NCI-H446 (cell line): ENCODE data around the gene LSM3.

Experiments used
- DNase-seq, 2 experiments: peaks; one replicate each; lab custom pipeline; 2025; lab: John Stamatoyannopoulos, UW

Gene LSM3

GRCh38 chr3:14241716-14242115, 63.1 kb downstream of the LSM3 start:
- DNase-seq = no peak

- no peak for DNase-seq
Measured at GRCh38 chr3:14242490-14243311, 64.1 kb downstream of the LSM3 start.

- no peak for DNase-seq
Measured at GRCh38 chr3:14243782-14244181, 65.2 kb downstream of the LSM3 start.

GRCh38 chr3:14244521-14245247, 66.1 kb downstream of the LSM3 start:
- no peak for DNase-seq

GRCh38 chr3:14245248-14245639, 66.6 kb downstream of the LSM3 start:
- DNase-seq = no peak

GRCh38 chr3:14245822-14246221, 67.2 kb downstream of the LSM3 start:
- no peak for DNase-seq

- no peak for DNase-seq
Measured at GRCh38 chr3:14246414-14246813, 67.8 kb downstream of the LSM3 start.

GRCh38 chr3:14248477-14248848, 69.8 kb downstream of the LSM3 start:
- DNase-seq = no peak

GRCh38 chr3:14248849-14249523, 70.4 kb downstream of the LSM3 start:
- DNase-seq = no peak
